HepG2 (cell line): Measurements from ENCODE around the gene PON1. TPM values are rescaled to one million over a fixed set of nuclear protein-coding genes. Genes with fewer than 3 reads are reported as not detected.

Source experiments
- ATAC-seq: fragments of 200-7000 bp; cut with Tn5 transposase; 3 replicates; pipeline ENCODE4 v1.9.1; 2020; ENCODE audit warnings: mild to moderate bottlenecking, moderate library complexity
- BruUV-seq: library from RNA; stranded (reverse); fragments of 400-500 nt; replicated peaks from 2 replicates; lab custom pipeline; 2021; lab: Mats Ljungman, UMichigan
- CTCF ChIA-PET: fragments of 300-600 bp; formaldehyde crosslinking; extraction: SDS; loops from one replicate; lab custom pipeline; 2021; ENCODE audit warnings: low total read pairs, inconsistent platforms, low intra/inter-chr PET ratio; lab: Yijun Ruan, JAX
- POLR2A ChIA-PET: fragments of 350-600 bp; sonication (Branson Sonifier 250); formaldehyde crosslinking; loops from one replicate; lab custom pipeline; 2020; ENCODE audit warnings: antibody characterized with exemption, inconsistent platforms; lab: Yijun Ruan, JAX
- DNase-seq: peaks from one replicate; pipeline ENCODE4 v3.0.0-alpha.2; 2015; ENCODE audit warnings: low spot score
- FAIRE-seq: peaks from 3 replicates; lab custom pipeline; 2011; peaks lifted over from hg19 to GRCh38; lab: Jason Lieb, UNC
- H2AFZ ChIP-seq: one replicate; pipeline ENCODE4 v1.6.1; 2011; ENCODE audit warnings: low read length, inconsistent platforms
- H3K27ac ChIP-seq: fragments of 300-600 bp; 3 replicates; pipeline ENCODE4 v1.8.0; 2011; ENCODE audit warnings: mixed run types, mild to moderate bottlenecking, mixed read lengths, low read length, inconsistent platforms; ENCODE audit not compliant: insufficient read depth; ENCODE audit errors: extremely low read length
- H3K27me3 ChIP-seq, 2 experiments: fragments of 200-600 bp in 1 of 2; 2 replicates in 1 of 2; 3 replicates in 1 of 2; pipeline versions ENCODE4 v1.6.0 to v1.8.0; 2011; ENCODE audit warnings: low read length in 2 of 2, mild to moderate bottlenecking in 2 of 2, moderate library complexity in 2 of 2, inconsistent platforms in 1 of 2; ENCODE audit not compliant: insufficient read depth in 2 of 2, control insufficient read depth in 1 of 2
- H3K36me3 ChIP-seq, 2 experiments: fragments of 200-600 bp in 1 of 2; replicated peaks in 1 of 2; 2 replicates in 1 of 2; 3 replicates in 1 of 2; pipeline versions ENCODE4 v1.5.1 to v1.8.0; 2011; ENCODE audit warnings: low read length in 2 of 2, inconsistent platforms in 1 of 2; ENCODE audit not compliant: insufficient read depth in 2 of 2, control insufficient read depth in 1 of 2
- H3K4me1 ChIP-seq: 2 replicates; pipeline ENCODE4 v1.5.1; 2012; ENCODE audit warnings: low read length, inconsistent platforms; ENCODE audit not compliant: insufficient read depth
- H3K4me2 ChIP-seq: 2 replicates; pipeline ENCODE4 v1.6.0; 2011; ENCODE audit warnings: low read depth, low read length, inconsistent platforms
- H3K4me3 ChIP-seq, 3 experiments: fragments of 200-600 bp in 1 of 3; sonication (generic), shearing (Covaris generic) in 1 of 3; replicated peaks in 1 of 3; 2 replicates each; pipeline ENCODE4 v1.5.1; 2011 to 2016; ENCODE audit warnings: low read length in 3 of 3, inconsistent platforms in 2 of 3, low read depth in 2 of 3, mild to moderate bottlenecking in 2 of 3, control low read depth in 1 of 3, mixed read lengths in 1 of 3; ENCODE audit not compliant: insufficient read depth in 1 of 3
- H3K79me2 ChIP-seq: one replicate; pipeline ENCODE4 v1.6.1; 2011; ENCODE audit warnings: low read length, inconsistent platforms; ENCODE audit not compliant: insufficient read depth
- H3K9ac ChIP-seq: 2 replicates; pipeline ENCODE4 v1.6.0; 2011; ENCODE audit warnings: mild to moderate bottlenecking, low read depth, low read length, inconsistent platforms; ENCODE audit not compliant: insufficient read depth
- H3K9me3 ChIP-seq: 2 replicates; pipeline ENCODE4 v1.5.1; 2012; ENCODE audit warnings: mild to moderate bottlenecking, low read length
- H4K20me1 ChIP-seq: 2 replicates; pipeline ENCODE4 v1.6.0; 2011; ENCODE audit warnings: inconsistent platforms, mild to moderate bottlenecking, low read length, moderate library complexity; ENCODE audit not compliant: insufficient read depth
- DMAP1 ChIP-seq: IDR thresholded peaks from 2 replicates; pipeline ENCODE4 v1.6.1; 2016
- FOXO4 ChIP-seq: sonication (generic); formaldehyde crosslinking; conservative IDR thresholded peaks from 2 replicates; pipeline ENCODE4 v1.8.1; 2023; ENCODE audit warnings: missing genetic modification reagents
- HNF1B ChIP-seq: sonication (generic); formaldehyde crosslinking; IDR thresholded peaks from 2 replicates; pipeline ENCODE4 v1.5.1; 2020; ENCODE audit warnings: mild to moderate bottlenecking, moderate library complexity, missing genetic modification reagents
- KDM6A ChIP-seq: IDR thresholded peaks from 2 replicates; pipeline ENCODE4 v1.6.1; 2016; ENCODE audit warnings: low read depth
- MED13 ChIP-seq: sonication (generic); formaldehyde crosslinking; IDR thresholded peaks from 2 replicates; pipeline ENCODE4 v1.5.0; 2020; ENCODE audit warnings: missing genetic modification reagents
- MZF1 ChIP-seq: sonication (generic); formaldehyde crosslinking; IDR thresholded peaks from 2 replicates; pipeline ENCODE4 v1.8.1; 2023; ENCODE audit warnings: mild to moderate bottlenecking, missing genetic modification reagents, borderline replicate concordance
- PHB2 ChIP-seq: fragments of 450-650 bp; IDR thresholded peaks from 2 replicates; pipeline ENCODE4 v1.6.1; 2018; ENCODE audit not compliant: partially characterized antibody
- RBAK ChIP-seq: sonication (generic); formaldehyde crosslinking; IDR thresholded peaks from 2 replicates; pipeline ENCODE4 v1.5.1; 2020; ENCODE audit warnings: mild to moderate bottlenecking, missing genetic modification reagents
- SCMH1 ChIP-seq: sonication (generic); formaldehyde crosslinking; IDR thresholded peaks from 2 replicates; pipeline ENCODE4 v1.9.0; 2021; ENCODE audit warnings: missing genetic modification reagents, mild to moderate bottlenecking, borderline replicate concordance
- TBP ChIP-seq: sonication (generic); formaldehyde crosslinking; IDR thresholded peaks from 2 replicates; pipeline ENCODE4 v1.5.0; 2020; ENCODE audit warnings: missing genetic modification reagents
- THAP8 ChIP-seq: sonication (generic); formaldehyde crosslinking; IDR thresholded peaks from 2 replicates; pipeline ENCODE4 v1.5.1; 2020; ENCODE audit warnings: missing genetic modification reagents, mild to moderate bottlenecking, borderline replicate concordance
- ZNF207 ChIP-seq: fragments of 450-650 bp; IDR thresholded peaks from 2 replicates; pipeline ENCODE4 v1.6.1; 2016; ENCODE audit warnings: antibody characterized with exemption, borderline replicate concordance
- ZNF282 ChIP-seq: fragments of 450-650 bp; IDR thresholded peaks from 2 replicates; pipeline ENCODE4 v1.6.1; 2018; ENCODE audit not compliant: partially characterized antibody
- ZNF296 ChIP-seq: sonication (generic); formaldehyde crosslinking; conservative IDR thresholded peaks from 2 replicates; pipeline ENCODE4 v1.5.0; 2020; ENCODE audit warnings: mild to moderate bottlenecking, missing genetic modification reagents
- ZNF33B ChIP-seq: sonication (generic); formaldehyde crosslinking; IDR thresholded peaks from 2 replicates; pipeline ENCODE4 v1.5.1; 2020; ENCODE audit warnings: mild to moderate bottlenecking, missing genetic modification reagents
- ZNF839 ChIP-seq: sonication (generic); formaldehyde crosslinking; IDR thresholded peaks from 2 replicates; pipeline ENCODE4 v1.4.0; 2020; ENCODE audit warnings: missing genetic modification reagents, mild to moderate bottlenecking, borderline replicate concordance
- ZSCAN29 ChIP-seq: sonication (generic); formaldehyde crosslinking; conservative IDR thresholded peaks from 2 replicates; pipeline ENCODE4 v1.4.0; 2020; ENCODE audit warnings: mild to moderate bottlenecking, missing genetic modification reagents
- WGBS: methylation state at CpG from one replicate; pipeline ENCODE4 v1.1.6; 2017; ENCODE audit warnings: low lambda C conversion rate; 5-methylcytosine and 5-hydroxymethylcytosine counted together
- in situ Hi-C: cut with HindIII; loops from 2 replicates; pipeline ENCODE4 v1.10.0; 2017; ENCODE audit warnings: low pct_unique_long_range_greater_than_20kb; ENCODE audit not compliant: extremely low pct_ligation_motif_present
- intact Hi-C: fragments of 100-400 bp; cut with micrococcal nuclease; formaldehyde crosslinking; loops from one replicate; pipeline ENCODE4 v1.10.0; 2022; ENCODE audit not compliant: unreplicated experiment
- polyA plus RNA-seq, 8 experiments: library from polyadenylated mRNA; depleted of rRNA in 3 of 8; stranded (reverse) in 7 of 8; unstranded in 1 of 8; fragments of >200 nt; fragmentation: Illumina TruSeq in 4 of 8; extraction: Trizol in 4 of 8; gene quantifications; 2 replicates each; pipeline versions ENCODE4 v1.2.1 to v1.2.3, GENCODE V29; 2011 to 2016; ENCODE audit warnings: low read depth in 4 of 8, missing spikeins in 1 of 8, mixed read lengths in 1 of 8; ENCODE audit not compliant: insufficient read depth in 1 of 8
- total RNA-seq, 5 experiments: library from RNA; depleted of rRNA; stranded (reverse); fragments of >200 nt; fragmentation: Illumina TruSeq; extraction: Trizol; gene quantifications; 2 replicates each; pipeline ENCODE4 v1.2.3, GENCODE V29; 2016; ENCODE audit warnings: low read depth in 1 of 5
- TF ChIP-seq, protein P1 (sequence below): sonication (generic); formaldehyde crosslinking; IDR thresholded peaks from 2 replicates; pipeline ENCODE4 v1.4.0; 2020; ENCODE audit warnings: low read depth, mild to moderate bottlenecking, missing genetic modification reagents
- TF ChIP-seq, protein P2 (sequence below): sonication (generic); formaldehyde crosslinking; IDR thresholded peaks from 2 replicates; pipeline ENCODE4 v1.4.0; 2020; ENCODE audit warnings: missing genetic modification reagents

The PON1 gene
- total and polyA plus RNA-seq, 2 of the 13 experiments (the other 11 are each of a cell fraction or from before 2014, with no cell fraction given), result 0.27 to 0.57 TPM

- Histone ChIP-seq H3K79me2 (no peaks in the 10 kb centered on the region), H3K27ac (no peak overlapping the region), H3K4me2 (no peak overlapping the region)
- in situ Hi-C loops, result loop anchor here (25.0 kb wide), 1 partner anchor 977 kb away; no protein-coding TSS in a partner anchor
- POLR2A ChIA-PET, result no interaction called here
- WGBS, result 96% methylated on average over 6 of the region's 6 CpGs
- CTCF ChIA-PET, result no interaction called here
- TF ChIP-seq DMAP1 (no peak), ZNF207 (no peak), ZNF33B (CRISPR knock-in tag) (no peak), TBP (CRISPR knock-in tag) (no peak), ZNF296 (CRISPR knock-in tag) (no peak), KDM6A (CRISPR knock-in tag) (no peak), THAP8 (CRISPR knock-in tag) (no peak), SCMH1 (CRISPR knock-in tag) (no peak), MED13 (CRISPR knock-in tag) (no peak), HNF1B (CRISPR knock-in tag) (no peak), ZNF839 (CRISPR knock-in tag) (no peak), MZF1 (CRISPR knock-in tag) (no peak), RBAK (no peak), ZNF282 (no peak), PHB2 (no peak), ZSCAN29 (CRISPR knock-in tag) (no peak), FOXO4 (CRISPR knock-in tag) (no peak)
- TF ChIP-seq, protein P1, sequence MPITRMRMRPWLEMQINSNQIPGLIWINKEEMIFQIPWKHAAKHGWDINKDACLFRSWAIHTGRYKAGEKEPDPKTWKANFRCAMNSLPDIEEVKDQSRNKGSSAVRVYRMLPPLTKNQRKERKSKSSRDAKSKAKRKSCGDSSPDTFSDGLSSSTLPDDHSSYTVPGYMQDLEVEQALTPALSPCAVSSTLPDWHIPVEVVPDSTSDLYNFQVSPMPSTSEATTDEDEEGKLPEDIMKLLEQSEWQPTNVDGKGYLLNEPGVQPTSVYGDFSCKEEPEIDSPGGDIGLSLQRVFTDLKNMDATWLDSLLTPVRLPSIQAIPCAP (CRISPR knock-in tag), result no peak
- TF ChIP-seq, protein P2, sequence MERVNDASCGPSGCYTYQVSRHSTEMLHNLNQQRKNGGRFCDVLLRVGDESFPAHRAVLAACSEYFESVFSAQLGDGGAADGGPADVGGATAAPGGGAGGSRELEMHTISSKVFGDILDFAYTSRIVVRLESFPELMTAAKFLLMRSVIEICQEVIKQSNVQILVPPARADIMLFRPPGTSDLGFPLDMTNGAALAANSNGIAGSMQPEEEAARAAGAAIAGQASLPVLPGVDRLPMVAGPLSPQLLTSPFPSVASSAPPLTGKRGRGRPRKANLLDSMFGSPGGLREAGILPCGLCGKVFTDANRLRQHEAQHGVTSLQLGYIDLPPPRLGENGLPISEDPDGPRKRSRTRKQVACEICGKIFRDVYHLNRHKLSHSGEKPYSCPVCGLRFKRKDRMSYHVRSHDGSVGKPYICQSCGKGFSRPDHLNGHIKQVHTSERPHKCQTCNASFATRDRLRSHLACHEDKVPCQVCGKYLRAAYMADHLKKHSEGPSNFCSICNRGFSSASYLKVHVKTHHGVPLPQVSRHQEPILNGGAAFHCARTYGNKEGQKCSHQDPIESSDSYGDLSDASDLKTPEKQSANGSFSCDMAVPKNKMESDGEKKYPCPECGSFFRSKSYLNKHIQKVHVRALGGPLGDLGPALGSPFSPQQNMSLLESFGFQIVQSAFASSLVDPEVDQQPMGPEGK (CRISPR knock-in tag), result no peak
- TF ChIP-seq, all 625 proteins: peak for 0
- intact Hi-C loops, result no loop called here
- Histone ChIP-seq H3K4me1 (no peaks in the 10 kb centered on the region), H3K9me3 (no peaks in the 10 kb centered on the region), H4K20me1 (no peaks in the 10 kb centered on the region), H3K27me3 (no peaks in the 10 kb centered on the region), H3K9ac (no peak overlapping the region), H3K4me3 (no peak overlapping the region), H2AFZ (no peak overlapping the region), H3K36me3 (peaks cover 0 to 6% of the 10 kb centered on the region in 2 experiments; a peak in 2 of 5 replicates)
- DNase-seq (no peak), FAIRE-seq (no peak), ATAC-seq (no peak)
- no TSS peak for BruUV-seq
Observed at GRCh38 chr7:95264363-95264891, 59.9 kb downstream of the PON1 start.
